Measurements from ENCODE around the gene CST1.
"Not testable (repeated sequence)": the region's sequence is repeated elsewhere in the genome, so short reads cannot be mapped to it uniquely, and the experiment has no call there.

CST1 gene

GRCh38 chr20:23750786-23751185, at the start of gene CST1:
TSS of gene CST1 (minus strand) at chr20:23750935. CDS start at chr20:23750866, 69 bp downstream.
- DNase-seq (ENCODE audit: low read depth, low spot score); H3K36me3 ChIP-seq (ENCODE audit: control insufficient read depth, insufficient read depth, low read length); H3K27ac ChIP-seq (ENCODE audit: low read length); H3K9me3 ChIP-seq (ENCODE audit: control insufficient read depth, insufficient read depth, low read length); H3K4me3 ChIP-seq (ENCODE audit: low read length); H3K4me1 ChIP-seq (ENCODE audit: control insufficient read depth, insufficient read depth, low read length): not testable (repeated sequence)
- peaks cover 18% of the 10 kb centered on the region for H3K27me3 ChIP-seq (ENCODE audit: control insufficient read depth, insufficient read depth, low read length)
- WGBS (ENCODE audit: insufficient coverage, insufficient read length): 100% methylated on average over 1 of the region's 3 CpGs

- not testable (repeated sequence) for H3K9me3 ChIP-seq (ENCODE audit: control insufficient read depth, insufficient read depth, low read length); H3K27me3 ChIP-seq (ENCODE audit: control insufficient read depth, insufficient read depth, low read length); H3K27ac ChIP-seq (ENCODE audit: low read length); H3K4me1 ChIP-seq (ENCODE audit: control insufficient read depth, insufficient read depth, low read length); H3K4me3 ChIP-seq (ENCODE audit: low read length); H3K36me3 ChIP-seq (ENCODE audit: control insufficient read depth, insufficient read depth, low read length)
- no CpG with 5 or more reads among the region's 4 CpGs for WGBS (ENCODE audit: insufficient coverage, insufficient read length)
- DNase-seq (ENCODE audit: low read depth, low spot score): peak; percentile 20
Observed at GRCh38 chr20:23799216-23799847, 48.6 kb upstream of the CST1 start.

- Histone ChIP-seq H3K4me3 (ENCODE audit: low read length) (no peak overlapping the region), H3K27me3 (ENCODE audit: control insufficient read depth, insufficient read depth, low read length) (no peaks in the 10 kb centered on the region), H3K36me3 (ENCODE audit: control insufficient read depth, insufficient read depth, low read length) (no peaks in the 10 kb centered on the region), H3K27ac (ENCODE audit: low read length) (no peak overlapping the region), H3K4me1 (ENCODE audit: control insufficient read depth, insufficient read depth, low read length) (no peaks in the 10 kb centered on the region), H3K9me3 (ENCODE audit: control insufficient read depth, insufficient read depth, low read length) (no peaks in the 10 kb centered on the region)
- no peak for DNase-seq (ENCODE audit: low read depth, low spot score)
- WGBS (ENCODE audit: insufficient coverage, insufficient read length): no CpG with 5 or more reads among the region's 3 CpGs
Observed at GRCh38 chr20:23795526-23795925, 44.8 kb upstream of the CST1 start.

GRCh38 chr20:23794841-23795240, 44.1 kb upstream of the CST1 start:
- no peak overlapping the region for H3K4me3 ChIP-seq (ENCODE audit: low read length)
- H3K27me3 ChIP-seq (ENCODE audit: control insufficient read depth, insufficient read depth, low read length): no peaks in the 10 kb centered on the region
- no peaks in the 10 kb centered on the region for H3K36me3 ChIP-seq (ENCODE audit: control insufficient read depth, insufficient read depth, low read length)
- H3K4me1 ChIP-seq (ENCODE audit: control insufficient read depth, insufficient read depth, low read length): no peaks in the 10 kb centered on the region
- DNase-seq (ENCODE audit: low read depth, low spot score): no peak
- no CpG with 5 or more reads among the region's 7 CpGs for WGBS (ENCODE audit: insufficient coverage, insufficient read length)
- no peak overlapping the region for H3K27ac ChIP-seq (ENCODE audit: low read length)
- no peaks in the 10 kb centered on the region for H3K9me3 ChIP-seq (ENCODE audit: control insufficient read depth, insufficient read depth, low read length)

GRCh38 chr20:23794065-23794464, 43.3 kb upstream of the CST1 start:
- H3K9me3 ChIP-seq (ENCODE audit: control insufficient read depth, insufficient read depth, low read length): no peaks in the 10 kb centered on the region
- no peak overlapping the region for H3K27ac ChIP-seq (ENCODE audit: low read length)
- no peaks in the 10 kb centered on the region for H3K27me3 ChIP-seq (ENCODE audit: control insufficient read depth, insufficient read depth, low read length)
- H3K4me3 ChIP-seq (ENCODE audit: low read length): no peak overlapping the region
- DNase-seq (ENCODE audit: low read depth, low spot score): no peak
- H3K36me3 ChIP-seq (ENCODE audit: control insufficient read depth, insufficient read depth, low read length): no peaks in the 10 kb centered on the region
- no CpG with 5 or more reads among the region's 7 CpGs for WGBS (ENCODE audit: insufficient coverage, insufficient read length)
- no peaks in the 10 kb centered on the region for H3K4me1 ChIP-seq (ENCODE audit: control insufficient read depth, insufficient read depth, low read length)

GRCh38 chr20:23783447-23783846, 32.7 kb upstream of the CST1 start:
- Histone ChIP-seq H3K27ac (ENCODE audit: low read length) (no peak overlapping the region), H3K9me3 (ENCODE audit: control insufficient read depth, insufficient read depth, low read length) (no peaks in the 10 kb centered on the region), H3K4me3 (ENCODE audit: low read length) (no peak overlapping the region), H3K36me3 (ENCODE audit: control insufficient read depth, insufficient read depth, low read length) (no peaks in the 10 kb centered on the region), H3K4me1 (ENCODE audit: control insufficient read depth, insufficient read depth, low read length) (no peaks in the 10 kb centered on the region), H3K27me3 (ENCODE audit: control insufficient read depth, insufficient read depth, low read length) (no peaks in the 10 kb centered on the region)
- no peak for DNase-seq (ENCODE audit: low read depth, low spot score)
- no CpG with 5 or more reads among the region's 1 CpG for WGBS (ENCODE audit: insufficient coverage, insufficient read length)

- WGBS (ENCODE audit: insufficient coverage, insufficient read length): no CpG with 5 or more reads among the region's 8 CpGs
- H3K9me3 ChIP-seq (ENCODE audit: control insufficient read depth, insufficient read depth, low read length): no peaks in the 10 kb centered on the region
- DNase-seq (ENCODE audit: low read depth, low spot score): no peak
- no peak overlapping the region for H3K27ac ChIP-seq (ENCODE audit: low read length)
- H3K27me3 ChIP-seq (ENCODE audit: control insufficient read depth, insufficient read depth, low read length): no peaks in the 10 kb centered on the region
- no peaks in the 10 kb centered on the region for H3K36me3 ChIP-seq (ENCODE audit: control insufficient read depth, insufficient read depth, low read length)
- no peak overlapping the region for H3K4me3 ChIP-seq (ENCODE audit: low read length)
- H3K4me1 ChIP-seq (ENCODE audit: control insufficient read depth, insufficient read depth, low read length): no peaks in the 10 kb centered on the region
Observed at GRCh38 chr20:23782366-23782983, 31.7 kb upstream of the CST1 start.

GRCh38 chr20:23778676-23779075, 27.9 kb upstream of the CST1 start:
- not testable (repeated sequence) for H3K36me3 ChIP-seq (ENCODE audit: control insufficient read depth, insufficient read depth, low read length); H3K4me3 ChIP-seq (ENCODE audit: low read length); DNase-seq (ENCODE audit: low read depth, low spot score); H3K27me3 ChIP-seq (ENCODE audit: control insufficient read depth, insufficient read depth, low read length); H3K4me1 ChIP-seq (ENCODE audit: control insufficient read depth, insufficient read depth, low read length); H3K9me3 ChIP-seq (ENCODE audit: control insufficient read depth, insufficient read depth, low read length); H3K27ac ChIP-seq (ENCODE audit: low read length)

- H3K9me3 ChIP-seq (ENCODE audit: control insufficient read depth, insufficient read depth, low read length); DNase-seq (ENCODE audit: low read depth, low spot score); H3K4me1 ChIP-seq (ENCODE audit: control insufficient read depth, insufficient read depth, low read length); H3K27ac ChIP-seq (ENCODE audit: low read length); H3K36me3 ChIP-seq (ENCODE audit: control insufficient read depth, insufficient read depth, low read length); H3K4me3 ChIP-seq (ENCODE audit: low read length); H3K27me3 ChIP-seq (ENCODE audit: control insufficient read depth, insufficient read depth, low read length): not testable (repeated sequence)
- no CpG with 5 or more reads among the region's 8 CpGs for WGBS (ENCODE audit: insufficient coverage, insufficient read length)
Observed at GRCh38 chr20:23777380-23777779, 26.6 kb upstream of the CST1 start.

- no peaks in the 10 kb centered on the region for H3K4me1 ChIP-seq (ENCODE audit: control insufficient read depth, insufficient read depth, low read length)
- no peaks in the 10 kb centered on the region for H3K9me3 ChIP-seq (ENCODE audit: control insufficient read depth, insufficient read depth, low read length)
- peak; percentile 7 for DNase-seq (ENCODE audit: low read depth, low spot score)
- WGBS (ENCODE audit: insufficient coverage, insufficient read length): no CpG with 5 or more reads among the region's 14 CpGs
- H3K27me3 ChIP-seq (ENCODE audit: control insufficient read depth, insufficient read depth, low read length): no peaks in the 10 kb centered on the region
- H3K27ac ChIP-seq (ENCODE audit: low read length): no peak overlapping the region
- no peaks in the 10 kb centered on the region for H3K36me3 ChIP-seq (ENCODE audit: control insufficient read depth, insufficient read depth, low read length)
- no peak overlapping the region; the same call in 1 of the 2 replicates for H3K4me3 ChIP-seq (ENCODE audit: low read length)
Observed at GRCh38 chr20:23776067-23776771, 25.5 kb upstream of the CST1 start.
